22Rv1 (cell line): Measurements from ENCODE around the gene NEDD4L.

Experiments
- CTCF ChIP-seq: fragments of 450-650 bp; IDR thresholded peaks from 2 replicates; pipeline ENCODE4 v1.5.1; 2017; ENCODE audit warnings: mild to moderate bottlenecking
- ZFX ChIP-seq: fragments of 450-650 bp; IDR thresholded peaks from 2 replicates; pipeline ENCODE4 v1.6.1; 2017; ENCODE audit warnings: antibody characterized with exemption, borderline replicate concordance

DNA sequence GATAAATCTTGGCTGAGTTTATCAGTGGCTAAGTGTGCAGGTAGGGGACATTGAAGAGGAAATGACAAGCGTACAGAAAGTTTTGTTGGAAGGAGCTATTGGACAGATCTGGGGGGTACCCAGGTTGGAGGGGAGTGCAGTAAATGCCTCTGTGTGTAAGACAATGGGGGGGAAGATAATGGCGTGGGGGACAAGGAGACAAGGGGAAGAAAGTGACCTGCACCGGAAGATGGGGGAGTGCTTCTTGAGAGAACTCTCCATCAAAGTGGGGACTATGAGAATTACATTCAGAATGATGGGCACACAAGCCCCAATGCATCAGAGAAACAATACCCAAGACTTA is 394.9 kb downstream of the NEDD4L start:
- TF ChIP-seq CTCF (no peak), ZFX (no peak)
